ENCODE data around the gene CENPU. TPM values are rescaled to one million over a fixed set of nuclear protein-coding genes. Genes with fewer than 3 reads are reported as not detected.
A peak's percentile ranks its signal among the peaks of the same experiment; 100 is the strongest.

Gene CENPU
- total RNA-seq, 1 experiment from 2014 or later, result 31.3 TPM

DNA sequence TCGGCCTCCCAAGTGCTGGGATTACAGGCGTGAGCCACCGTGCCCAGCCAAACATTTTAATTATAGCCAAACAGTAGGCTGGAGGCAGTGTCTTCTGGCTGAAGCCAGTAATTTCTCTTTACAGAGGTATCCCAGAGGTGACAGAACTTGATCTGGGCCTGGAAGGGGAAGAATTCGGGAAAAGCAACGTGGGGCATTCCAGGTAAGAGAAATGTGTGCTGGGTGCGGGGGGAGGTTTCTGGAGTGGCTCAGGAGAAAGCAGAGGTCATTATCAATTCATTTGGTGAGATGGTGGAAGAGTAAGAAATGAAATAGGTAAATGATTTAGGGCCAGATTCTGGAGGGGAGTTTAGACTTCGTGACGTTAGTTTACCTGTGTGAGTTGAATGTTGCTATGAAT lies 82.0 kb downstream of the CENPU start:
- no peaks in the 10 kb centered on the region for H3K27me3 ChIP-seq (ENCODE audit: low read length)
- H3K9ac ChIP-seq (ENCODE audit: low read length), result no peak overlapping the region
- DNase-seq, result no peak
- no peaks in the 10 kb centered on the region for H3K9me2 ChIP-seq (replicated peaks; ENCODE audit: insufficient read depth, low read length)
- no peak overlapping the region for H3K4me2 ChIP-seq (ENCODE audit: low read depth, low read length, poor library complexity, severe bottlenecking)
- H2AFZ ChIP-seq (ENCODE audit: low read length), result no peak overlapping the region
- no peak overlapping the region for H3K27ac ChIP-seq (ENCODE audit: low read length)
- H4K20me1 ChIP-seq (ENCODE audit: insufficient read depth, low read depth, low read length), result no peaks in the 10 kb centered on the region
- H3K4me3 ChIP-seq (ENCODE audit: low read length), result no peak overlapping the region
- peaks cover 25% of the 10 kb centered on the region for H3K4me1 ChIP-seq (ENCODE audit: low read length)
- H3K9me3 ChIP-seq (ENCODE audit: low read length), result no peaks in the 10 kb centered on the region
- peaks cover 36% of the 10 kb centered on the region for H3K79me2 ChIP-seq (ENCODE audit: low read length)
- H3K36me3 ChIP-seq (ENCODE audit: insufficient read depth, low read length), result 0 out of 2 replicates have a peak, but pooled peaks cover 2% of the 10 kb centered on the region

DNA sequence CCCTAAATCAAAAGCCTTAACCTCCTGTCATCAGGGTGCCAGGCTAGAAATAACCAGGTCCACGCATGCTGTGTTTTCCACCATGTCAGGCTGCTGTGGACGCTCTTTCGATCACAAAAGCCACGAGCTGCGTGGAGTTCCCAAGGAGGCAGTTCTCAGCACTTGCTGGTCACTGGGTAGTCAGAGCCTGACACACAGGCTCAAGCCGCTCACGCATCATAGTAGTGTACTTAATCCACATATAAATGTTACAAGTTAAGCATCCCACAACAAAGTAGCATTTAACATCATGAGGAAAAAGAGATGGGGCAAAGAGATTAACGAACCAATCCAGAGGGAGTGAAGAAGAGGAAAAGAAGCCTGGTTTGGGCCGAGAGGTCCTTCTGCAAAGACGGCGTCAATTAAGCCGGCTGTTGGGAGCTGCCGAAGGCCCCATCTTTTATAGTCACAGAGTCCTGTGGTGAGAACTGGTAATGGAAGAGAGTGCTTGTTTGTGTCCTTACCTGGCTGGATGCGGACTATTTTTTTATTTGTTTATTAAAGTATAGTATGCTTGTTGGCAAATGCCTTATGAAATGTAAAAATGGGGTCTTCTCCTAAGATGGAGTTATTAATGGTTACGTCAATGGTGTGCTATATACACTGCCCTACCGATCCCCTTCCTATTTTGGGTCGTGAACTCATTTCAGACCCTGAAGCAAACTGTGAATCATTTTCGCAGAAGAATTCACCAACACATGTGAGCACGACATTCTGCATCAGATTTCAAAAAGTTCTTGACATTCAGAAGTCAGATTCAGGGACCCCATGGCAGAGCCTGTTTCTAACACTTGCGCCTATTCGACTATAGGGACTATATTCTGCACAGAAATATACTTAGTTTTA lies 83.7 kb downstream of the CENPU start:
- Histone ChIP-seq H3K4me1 (ENCODE audit: low read length) (peaks cover 32% of the 10 kb centered on the region), H3K4me2 (ENCODE audit: low read depth, low read length, poor library complexity, severe bottlenecking) (peak overlapping the region; percentile 79), H4K20me1 (ENCODE audit: insufficient read depth, low read depth, low read length) (no peaks in the 10 kb centered on the region), H3K27me3 (ENCODE audit: low read length) (no peaks in the 10 kb centered on the region), H3K9me3 (ENCODE audit: low read length) (no peaks in the 10 kb centered on the region), H3K4me3 (ENCODE audit: low read length) (peak overlapping the region; percentile 91), H3K79me2 (ENCODE audit: low read length) (peaks cover 52% of the 10 kb centered on the region), H3K27ac (ENCODE audit: low read length) (peak overlapping the region; percentile 70), H3K36me3 (ENCODE audit: insufficient read depth, low read length) (0 out of 2 replicates have a peak, but pooled peaks cover 2% of the 10 kb centered on the region), H3K9me2 (replicated peaks; ENCODE audit: insufficient read depth, low read length) (no peaks in the 10 kb centered on the region), H3K9ac (ENCODE audit: low read length) (peak overlapping the region; percentile 94), H2AFZ (ENCODE audit: low read length) (no peak overlapping the region)
- peak; percentile 50 for DNase-seq

DNA sequence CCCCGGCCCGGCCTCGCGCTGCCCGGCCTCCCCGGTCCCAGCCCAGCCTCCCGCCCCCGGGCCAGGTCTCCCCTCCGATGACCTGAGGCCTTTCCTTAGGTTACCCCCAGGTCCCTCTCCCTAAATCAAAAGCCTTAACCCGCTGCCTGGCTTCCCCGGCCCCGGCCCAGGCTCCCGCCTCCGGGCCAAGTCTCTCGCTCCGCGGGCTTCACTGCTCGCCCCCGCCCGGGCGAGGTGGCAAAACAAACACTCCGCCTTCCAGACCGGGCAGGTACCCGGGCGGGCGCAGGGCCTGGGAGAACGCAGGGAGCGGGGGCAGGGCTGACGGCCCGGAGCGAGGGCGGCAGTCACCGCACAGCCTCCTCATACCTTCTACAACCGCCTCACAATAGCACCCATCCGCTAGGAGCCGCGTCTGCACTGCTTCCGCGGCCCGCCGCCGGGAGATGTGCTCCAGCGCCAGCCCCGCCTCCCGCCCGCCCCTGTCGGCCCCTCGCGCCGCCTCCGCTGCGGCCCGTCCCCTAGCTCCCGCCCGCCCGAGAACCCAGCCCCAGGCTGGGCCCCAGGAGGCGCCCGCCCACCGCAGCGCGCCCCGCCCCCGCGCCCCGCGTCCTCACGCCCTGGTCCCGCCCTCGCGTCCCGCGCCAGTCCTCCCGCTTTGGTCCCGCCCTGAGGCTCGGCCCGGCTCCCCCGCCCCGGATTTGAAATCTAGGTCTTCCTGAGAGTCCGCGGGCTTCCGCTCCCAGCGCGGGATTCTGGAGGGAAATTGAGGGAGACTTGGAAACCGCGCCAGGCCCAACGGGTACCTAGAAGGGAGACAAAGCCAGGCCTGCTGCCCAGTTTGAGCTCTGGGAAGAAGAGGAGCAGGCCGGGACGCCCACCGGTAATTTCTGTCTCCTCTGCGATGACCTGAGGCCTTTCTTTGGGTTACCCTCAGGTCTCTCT lies 84.6 kb downstream of the CENPU start, which contains the start of the genes CASP3 and PRIMPOL:
Gene CASP3 (minus strand): TSS at position 422 of the 945 bp plus-strand sequence. CDS start 10,994 bp downstream, outside the sequence.
Gene PRIMPOL (plus strand): TSS at position 713 of the 945 bp plus-strand sequence. CDS start 7,403 bp downstream, outside the sequence.
- H3K4me2 ChIP-seq (ENCODE audit: low read depth, low read length, poor library complexity, severe bottlenecking), result peak within 1 kb of the TSS; percentile 88
- H3K4me3 ChIP-seq (ENCODE audit: low read length), result peak within 1 kb of the TSS; percentile 91
- H4K20me1 ChIP-seq (ENCODE audit: insufficient read depth, low read depth, low read length), result no peaks in the 10 kb centered on the region
- peak within 1 kb of the TSS; percentile 70 for H3K27ac ChIP-seq (ENCODE audit: low read length)
- 0 out of 2 replicates have a peak, but pooled peaks cover 2% of the 10 kb centered on the region for H3K36me3 ChIP-seq (ENCODE audit: insufficient read depth, low read length)
- no peak within 1 kb of the TSS for H2AFZ ChIP-seq (ENCODE audit: low read length)
- H3K9me3 ChIP-seq (ENCODE audit: low read length), result no peaks in the 10 kb centered on the region
- peaks cover 62% of the 10 kb centered on the region for H3K79me2 ChIP-seq (ENCODE audit: low read length)
- peaks cover 39% of the 10 kb centered on the region for H3K4me1 ChIP-seq (ENCODE audit: low read length)
- H3K9ac ChIP-seq (ENCODE audit: low read length), result peak within 1 kb of the TSS; percentile 94
- no peaks in the 10 kb centered on the region for H3K9me2 ChIP-seq (replicated peaks; ENCODE audit: insufficient read depth, low read length)
- peak; percentile 95 for DNase-seq
- H3K27me3 ChIP-seq (ENCODE audit: low read length), result no peaks in the 10 kb centered on the region

DNA sequence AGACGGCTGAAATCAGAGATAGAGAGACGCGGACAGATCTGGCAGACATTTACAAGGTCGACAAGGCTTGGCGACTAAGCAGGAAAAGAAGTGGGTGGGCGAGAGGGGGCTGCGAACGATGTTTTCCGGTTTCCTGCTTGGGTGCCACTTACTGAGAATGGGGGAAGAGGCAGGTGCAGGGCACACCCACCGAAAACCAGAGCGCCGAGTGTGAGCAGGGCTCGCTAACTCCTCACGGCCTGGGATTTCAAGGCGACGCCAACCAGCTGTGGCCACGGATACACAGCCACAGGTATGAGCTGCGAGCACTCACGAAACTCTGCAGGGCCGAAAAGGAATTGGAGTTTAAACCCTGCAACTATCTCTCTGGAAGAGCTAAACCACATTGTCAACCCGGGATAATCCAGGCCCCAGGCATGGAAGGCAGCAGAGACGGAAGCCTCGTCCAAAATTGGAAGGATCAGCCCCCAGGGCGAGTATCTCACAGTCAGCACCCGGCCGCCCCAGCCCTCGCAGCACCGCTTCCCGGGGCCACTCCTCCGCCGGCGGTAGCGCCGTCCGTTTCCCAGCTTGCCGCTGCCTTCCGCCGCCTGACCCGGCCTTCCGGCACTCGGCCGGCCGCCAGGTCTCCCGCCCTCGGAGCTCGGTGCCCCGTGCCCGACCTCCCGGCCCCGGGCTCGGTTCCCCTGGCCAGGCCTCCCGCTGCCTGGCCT lies 85.4 kb downstream of the CENPU start:
- H3K27ac ChIP-seq (ENCODE audit: low read length), result peak overlapping the region; percentile 61
- H3K79me2 ChIP-seq (ENCODE audit: low read length), result peaks cover 69% of the 10 kb centered on the region
- DNase-seq, result peak; percentile 64
- H3K36me3 ChIP-seq (ENCODE audit: insufficient read depth, low read length), result 0 out of 2 replicates have a peak, but pooled peaks cover 2% of the 10 kb centered on the region
- no peaks in the 10 kb centered on the region for H3K27me3 ChIP-seq (ENCODE audit: low read length)
- H3K4me2 ChIP-seq (ENCODE audit: low read depth, low read length, poor library complexity, severe bottlenecking), result peak overlapping the region; percentile 88
- H3K9me3 ChIP-seq (ENCODE audit: low read length), result no peaks in the 10 kb centered on the region
- no peaks in the 10 kb centered on the region for H3K9me2 ChIP-seq (replicated peaks; ENCODE audit: insufficient read depth, low read length)
- peaks cover 39% of the 10 kb centered on the region for H3K4me1 ChIP-seq (ENCODE audit: low read length)
- H3K9ac ChIP-seq (ENCODE audit: low read length), result peak overlapping the region; percentile 82
- H4K20me1 ChIP-seq (ENCODE audit: insufficient read depth, low read depth, low read length), result no peaks in the 10 kb centered on the region
- peak overlapping the region; percentile 86 for H3K4me3 ChIP-seq (ENCODE audit: low read length)
- no peak overlapping the region for H2AFZ ChIP-seq (ENCODE audit: low read length)

DNA sequence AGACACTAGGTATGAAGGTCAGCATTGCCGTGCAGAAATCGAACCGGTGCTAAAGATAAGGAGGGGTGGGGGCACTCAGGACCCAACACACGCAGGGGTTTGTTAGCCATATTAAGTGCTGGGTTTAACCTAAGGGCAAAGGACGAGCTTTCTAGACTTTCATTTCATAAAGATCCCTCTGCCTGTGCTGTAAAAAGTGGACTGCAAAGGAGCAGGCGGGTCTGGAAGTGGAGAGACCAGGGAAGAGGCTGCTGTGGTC lies 85.9 kb downstream of the CENPU start:
- Histone ChIP-seq H3K9me2 (replicated peaks; ENCODE audit: insufficient read depth, low read length) (no peaks in the 10 kb centered on the region), H3K9ac (ENCODE audit: low read length) (peak overlapping the region; percentile 82), H3K36me3 (ENCODE audit: insufficient read depth, low read length) (0 out of 2 replicates have a peak, but pooled peaks cover 2% of the 10 kb centered on the region), H4K20me1 (ENCODE audit: insufficient read depth, low read depth, low read length) (no peaks in the 10 kb centered on the region), H3K4me2 (ENCODE audit: low read depth, low read length, poor library complexity, severe bottlenecking) (peak overlapping the region; percentile 88), H3K27me3 (ENCODE audit: low read length) (no peaks in the 10 kb centered on the region), H2AFZ (ENCODE audit: low read length) (no peak overlapping the region), H3K27ac (ENCODE audit: low read length) (peak overlapping the region; percentile 34; the same call in 1 of the 2 replicates), H3K9me3 (ENCODE audit: low read length) (no peaks in the 10 kb centered on the region), H3K4me1 (ENCODE audit: low read length) (peaks cover 39% of the 10 kb centered on the region), H3K4me3 (ENCODE audit: low read length) (peak overlapping the region; percentile 86), H3K79me2 (ENCODE audit: low read length) (peaks cover 72% of the 10 kb centered on the region)
- no peak for DNase-seq

DNA sequence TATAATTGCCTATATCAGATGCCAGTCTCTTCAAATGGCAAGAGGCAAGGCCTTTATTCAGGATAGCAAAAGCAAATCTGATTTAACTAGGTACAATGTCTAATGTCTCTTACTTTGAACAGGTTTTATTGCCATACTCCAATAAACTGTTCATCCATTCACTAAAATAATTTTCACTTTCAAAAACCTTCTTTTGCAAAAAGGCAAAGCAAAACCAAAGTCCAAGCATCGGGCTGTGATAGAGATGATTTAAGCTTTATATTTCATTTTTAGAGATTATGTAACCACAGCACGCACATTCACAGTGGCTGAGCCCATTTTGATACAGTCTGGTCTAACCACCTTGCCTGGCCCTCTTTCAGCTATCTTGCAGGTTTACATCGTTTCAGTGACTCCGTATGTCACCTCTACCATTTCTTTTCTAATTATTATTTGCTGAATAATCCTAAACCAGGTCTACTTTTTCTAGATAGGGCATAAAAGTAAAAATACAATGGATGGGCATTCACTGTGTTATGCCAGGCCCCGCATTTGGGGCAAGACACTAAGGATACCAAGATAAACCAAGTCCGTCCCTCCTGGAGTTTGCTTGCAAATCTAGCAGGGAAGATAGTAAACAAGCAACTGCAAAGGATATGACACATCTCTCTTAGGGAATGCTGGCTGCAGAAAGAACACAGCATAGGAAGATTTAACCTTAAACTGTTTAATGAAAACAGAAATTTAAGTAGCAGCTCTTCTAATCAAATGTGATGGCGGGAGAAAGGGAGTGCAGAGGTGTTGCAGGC lies 86.4 kb downstream of the CENPU start:
- no peak overlapping the region for H2AFZ ChIP-seq (ENCODE audit: low read length)
- no peak for DNase-seq
- no peaks in the 10 kb centered on the region for H3K9me3 ChIP-seq (ENCODE audit: low read length)
- 0 out of 2 replicates have a peak, but pooled peaks cover 2% of the 10 kb centered on the region for H3K36me3 ChIP-seq (ENCODE audit: insufficient read depth, low read length)
- H3K4me3 ChIP-seq (ENCODE audit: low read length), result peak overlapping the region; percentile 86
- H3K9me2 ChIP-seq (replicated peaks; ENCODE audit: insufficient read depth, low read length), result no peaks in the 10 kb centered on the region
- peak overlapping the region; percentile 82 for H3K9ac ChIP-seq (ENCODE audit: low read length)
- no peaks in the 10 kb centered on the region for H3K27me3 ChIP-seq (ENCODE audit: low read length)
- H3K27ac ChIP-seq (ENCODE audit: low read length), result peak overlapping the region; percentile 34; the same call in 1 of the 2 replicates
- peak overlapping the region; percentile 88 for H3K4me2 ChIP-seq (ENCODE audit: low read depth, low read length, poor library complexity, severe bottlenecking)
- peaks cover 77% of the 10 kb centered on the region for H3K79me2 ChIP-seq (ENCODE audit: low read length)
- peaks cover 39% of the 10 kb centered on the region for H3K4me1 ChIP-seq (ENCODE audit: low read length)
- H4K20me1 ChIP-seq (ENCODE audit: insufficient read depth, low read depth, low read length), result no peaks in the 10 kb centered on the region

DNA sequence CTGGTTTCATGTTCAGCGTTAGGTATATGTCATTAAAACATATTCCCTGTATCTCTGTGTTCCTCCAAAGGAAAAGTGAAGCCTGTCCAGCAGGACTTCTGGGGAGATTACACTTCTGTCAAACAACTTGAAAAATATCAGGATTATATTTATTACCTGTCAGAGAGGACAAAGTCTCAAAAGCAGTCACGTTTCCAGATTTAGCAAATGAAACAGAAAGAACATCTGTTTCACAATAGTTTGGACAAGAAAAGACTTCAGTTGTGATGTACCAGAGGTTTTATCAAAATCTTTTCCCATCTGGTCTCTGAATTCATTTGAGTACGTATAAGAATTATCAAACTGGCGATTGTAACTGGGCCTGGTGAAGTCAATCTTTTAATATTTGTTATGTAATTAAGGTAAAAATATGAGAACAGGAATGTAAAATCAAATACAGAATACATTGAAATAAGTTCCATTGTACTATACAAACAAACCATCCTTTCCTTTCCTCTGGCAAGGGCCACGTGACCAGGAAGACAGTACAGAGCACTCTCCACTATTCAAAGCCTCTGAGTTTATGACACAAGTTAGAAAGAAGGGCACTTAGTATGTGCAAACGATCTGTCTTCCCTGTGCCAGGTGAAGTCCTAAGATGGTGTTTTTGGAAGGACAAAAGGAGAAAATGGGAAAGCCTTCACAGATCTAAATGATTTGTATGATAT lies 87.8 kb downstream of the CENPU start:
- no peaks in the 10 kb centered on the region for H3K9me3 ChIP-seq (ENCODE audit: low read length)
- no peaks in the 10 kb centered on the region for H4K20me1 ChIP-seq (ENCODE audit: insufficient read depth, low read depth, low read length)
- no peaks in the 10 kb centered on the region for H3K27me3 ChIP-seq (ENCODE audit: low read length)
- no peaks in the 10 kb centered on the region for H3K9me2 ChIP-seq (replicated peaks; ENCODE audit: insufficient read depth, low read length)
- peak overlapping the region; percentile 88 for H3K4me2 ChIP-seq (ENCODE audit: low read depth, low read length, poor library complexity, severe bottlenecking)
- H3K27ac ChIP-seq (ENCODE audit: low read length), result peak overlapping the region; percentile 22
- no peak overlapping the region for H3K4me3 ChIP-seq (ENCODE audit: low read length)
- peaks cover 46% of the 10 kb centered on the region for H3K4me1 ChIP-seq (ENCODE audit: low read length)
- peaks cover 89% of the 10 kb centered on the region for H3K79me2 ChIP-seq (ENCODE audit: low read length)
- H3K9ac ChIP-seq (ENCODE audit: low read length), result no peak overlapping the region
- 0 out of 2 replicates have a peak, but pooled peaks cover 2% of the 10 kb centered on the region for H3K36me3 ChIP-seq (ENCODE audit: insufficient read depth, low read length)
- H2AFZ ChIP-seq (ENCODE audit: low read length), result no peak overlapping the region
- no peak for DNase-seq

Data from Karpas-422 (cell line).